ENCODE measurements around the gene EDEM1.

DNA sequence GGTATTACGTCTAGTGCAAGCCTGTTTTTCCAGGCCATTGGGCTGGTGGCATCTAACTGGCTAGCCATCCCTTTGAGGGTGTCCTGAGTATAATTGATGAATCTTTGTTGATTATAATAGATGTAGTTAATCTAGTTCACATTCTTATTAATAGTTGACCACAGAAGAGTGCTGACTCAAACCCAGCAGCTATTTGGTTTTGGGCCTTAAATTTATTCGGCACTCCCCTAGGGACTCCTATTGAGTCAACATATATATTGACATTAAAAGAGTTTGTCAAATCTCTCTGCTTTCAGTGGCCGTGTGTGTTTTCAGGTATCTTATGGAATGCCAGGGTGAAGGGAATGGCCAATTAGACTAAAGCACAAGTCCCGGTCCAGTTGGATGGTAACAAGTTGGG, 45.7 kb upstream of the EDEM1 start:
- TF ChIP-seq CTCF (conservative IDR thresholded peaks at IDR 0.05 in 1 of 2, IDR thresholded peaks at IDR 0.05 in 1 of 2; ENCODE audit: extremely low read depth in 1 of 2, insufficient read depth in 1 of 2, low read depth in 1 of 2, low read length in 2 of 2) (no peak), EZH2 (IDR thresholded peaks at IDR 0.05; ENCODE audit: borderline replicate concordance, low read length) (no peak)

All from mammary epithelial cell (primary cell).